Mesenteric fat pad (tissue), 1 donor: Measurements from ENCODE around the gene NRP2. TPM values are rescaled to one million over a fixed set of nuclear protein-coding genes. Genes with fewer than 3 reads are reported as not detected.

Experiments used
- DNase-seq: peaks from one replicate; pipeline ENCODE4 v3.0.0-alpha.2; 2020; ENCODE audit warnings: low spot score
- total RNA-seq: library from RNA; stranded (reverse); fragmentation: NEBNext Ultra II Directional; extraction: Animal tissue kit (Norgen Biotek cat#: 25700); gene quantifications from one replicate; pipeline ENCODE4 v1.2.1, GENCODE V29; 2021
- donor health status: DM: yes; HTN: yes; CAD: no.

NRP2 gene
- total RNA-seq, 1 donor from 2014 or later: 66.7 TPM

DNA sequence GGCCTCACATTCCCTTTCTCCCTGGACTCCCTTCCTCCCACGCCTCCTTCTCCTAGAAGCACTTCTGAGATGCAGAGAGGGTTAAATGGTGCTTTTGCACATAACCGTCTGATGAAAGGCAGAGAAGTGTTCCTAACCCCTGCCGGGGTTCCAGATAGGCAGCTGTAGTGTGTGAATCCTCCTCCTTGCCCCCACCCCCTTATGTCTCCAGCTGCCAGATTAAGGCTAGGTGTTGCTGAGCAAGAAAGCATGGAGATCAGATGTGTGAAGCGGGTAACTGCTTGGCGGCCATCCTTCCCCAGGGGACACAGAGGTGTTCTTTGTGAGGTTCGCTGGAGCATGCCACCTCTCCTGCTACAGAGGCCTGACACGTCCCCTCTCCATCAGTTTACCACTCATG, 88.3 kb downstream of the NRP2 start:
- no peak for DNase-seq

DNA sequence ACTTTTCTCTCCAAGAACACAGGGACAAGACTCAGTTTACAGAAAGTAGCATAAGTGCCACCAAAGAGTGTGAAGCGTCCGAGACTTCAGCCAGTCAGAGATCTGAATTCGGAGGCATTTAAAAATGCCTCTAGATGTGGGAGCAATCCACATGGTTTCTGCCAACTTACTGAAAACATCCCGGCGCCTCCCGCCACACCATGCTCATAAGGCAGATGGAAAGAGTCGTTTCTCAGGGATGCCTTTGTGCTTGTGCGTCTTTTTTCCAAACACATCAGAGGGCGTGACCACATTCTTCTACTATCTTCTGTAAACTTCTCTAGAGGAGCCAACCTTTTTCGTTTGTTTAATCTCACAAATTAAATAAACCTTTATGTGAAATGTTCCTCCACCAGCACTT, 88.7 kb downstream of the NRP2 start:
- no peak for DNase-seq

DNA sequence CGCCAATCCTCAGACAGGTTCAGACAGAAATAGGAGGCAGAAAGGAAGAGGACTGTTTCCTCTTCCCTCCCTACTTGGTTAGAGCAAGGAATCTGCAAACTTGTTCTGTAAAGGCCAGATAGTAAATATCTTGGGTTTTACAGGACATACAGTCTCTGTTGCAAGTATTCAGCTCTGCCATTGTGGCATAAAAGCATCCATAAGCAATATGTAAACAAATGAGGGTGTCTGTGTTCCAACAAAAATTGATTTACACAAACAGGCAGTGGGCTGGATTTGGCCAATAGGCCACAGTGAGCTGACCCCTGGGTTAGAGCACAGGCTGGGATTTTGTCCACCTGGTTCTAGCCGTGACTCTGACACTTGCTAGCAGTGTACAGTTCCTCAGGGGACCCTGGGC, 89.4 kb downstream of the NRP2 start:
- no peak for DNase-seq

DNA sequence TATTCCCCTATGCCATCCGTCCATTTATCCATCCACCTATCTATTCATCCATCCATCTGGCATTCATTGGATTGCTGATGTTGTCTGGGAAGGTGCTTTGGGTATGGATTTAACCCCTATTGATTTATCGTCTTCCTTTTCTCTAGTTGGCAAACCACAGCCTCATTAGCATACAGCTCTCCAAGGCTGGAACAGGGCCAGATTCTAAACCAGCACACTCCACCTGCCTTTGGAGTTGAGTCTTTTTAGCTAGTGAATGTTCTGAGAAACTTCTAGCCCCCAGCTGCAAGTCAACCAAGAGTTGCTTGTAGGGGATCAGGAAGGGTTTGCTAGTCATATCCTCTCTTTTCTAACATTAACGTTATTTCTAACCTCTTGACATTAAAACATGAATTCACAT, 90.7 kb downstream of the NRP2 start:
- no peak for DNase-seq

DNA sequence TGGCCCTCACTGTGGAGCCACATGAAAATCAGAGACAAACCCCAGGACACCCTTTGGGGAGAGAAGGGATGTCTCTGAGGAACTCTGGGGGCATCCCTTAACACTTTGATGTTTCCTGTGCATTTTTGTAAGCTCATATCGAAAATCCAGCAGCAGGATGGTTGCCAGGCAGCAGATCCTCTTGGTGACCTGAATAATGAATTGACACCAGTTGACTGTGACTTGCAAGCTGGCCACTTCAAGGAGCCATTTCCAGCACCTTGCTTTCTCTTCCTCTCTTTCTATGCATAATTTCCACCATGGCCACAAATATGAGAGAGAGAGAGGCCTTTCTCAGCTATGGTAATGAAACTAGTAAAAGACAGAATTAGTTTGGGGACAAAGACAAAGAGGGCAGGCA, 91.7 kb downstream of the NRP2 start:
- DNase-seq: no peak

DNA sequence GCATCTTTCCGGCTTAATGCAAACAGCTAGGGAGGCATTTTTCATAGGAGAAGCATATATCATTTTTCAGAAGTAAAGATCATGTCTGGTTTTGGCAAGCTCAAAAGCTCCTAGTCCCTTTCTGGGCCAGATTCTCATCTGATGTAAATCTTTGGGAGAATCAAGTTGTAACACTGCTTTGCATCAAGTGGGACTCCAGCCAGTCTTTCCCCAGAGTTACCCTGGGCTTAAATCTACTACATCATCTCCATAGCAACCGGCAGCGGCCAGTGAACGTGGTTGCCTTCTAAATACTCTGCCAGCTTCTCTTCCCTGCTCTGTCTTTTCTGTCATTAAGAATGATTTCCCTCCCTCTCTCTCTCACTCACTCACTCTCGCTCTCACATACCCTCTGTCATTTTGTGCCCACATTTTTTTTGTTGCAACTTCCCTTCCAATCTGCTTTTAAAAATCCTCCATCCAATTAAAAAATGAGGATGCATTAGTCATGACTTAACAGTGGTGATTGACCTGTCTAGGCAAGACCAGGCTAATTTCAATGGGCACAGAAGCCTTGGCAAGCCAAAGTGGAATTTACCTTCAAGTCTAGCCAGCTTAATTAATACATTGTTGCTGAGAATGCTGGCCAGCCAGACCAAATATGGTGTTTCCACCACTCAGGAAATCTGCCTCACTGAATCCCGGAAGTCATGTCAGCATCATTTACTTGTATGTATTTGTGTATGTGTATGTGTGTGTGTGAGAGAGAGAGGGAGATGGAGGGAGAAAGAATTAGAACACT, 93.0 kb downstream of the NRP2 start:
- DNase-seq: no peak

DNA sequence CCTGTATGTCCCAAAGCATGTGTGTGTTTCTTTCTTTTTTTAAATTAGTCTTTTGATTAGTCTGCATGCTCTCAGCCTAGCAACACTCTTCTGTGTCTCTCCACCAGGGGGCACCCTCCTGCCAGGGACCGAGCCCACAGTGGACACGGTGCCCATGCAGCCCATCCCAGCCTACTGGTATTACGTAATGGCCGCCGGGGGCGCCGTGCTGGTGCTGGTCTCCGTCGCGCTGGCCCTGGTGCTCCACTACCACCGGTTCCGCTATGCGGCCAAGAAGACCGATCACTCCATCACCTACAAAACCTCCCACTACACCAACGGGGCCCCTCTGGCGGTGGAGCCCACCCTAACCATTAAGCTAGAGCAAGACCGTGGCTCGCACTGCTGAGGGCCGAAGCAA, 93.8 kb downstream of the NRP2 start:
- DNase-seq: no peak

DNA sequence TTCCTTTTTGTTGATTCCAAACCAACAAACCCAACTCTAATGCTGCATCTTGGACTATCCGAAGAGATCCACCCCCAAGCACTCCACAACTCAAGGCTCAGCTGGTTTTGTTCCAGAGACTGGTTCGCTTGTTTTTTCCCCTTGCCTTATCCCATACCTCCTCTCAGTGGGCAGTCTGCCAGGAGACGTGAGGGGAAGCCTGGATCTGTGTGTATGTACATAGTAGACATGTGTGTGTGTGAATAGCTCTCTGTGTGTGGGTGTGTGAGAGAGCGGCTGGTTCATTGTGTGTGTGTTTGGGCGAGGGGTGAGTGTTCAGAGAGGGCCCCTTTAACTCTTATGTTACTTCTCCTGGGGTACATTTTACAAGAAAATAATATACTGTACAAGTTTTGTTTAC, 94.4 kb downstream of the NRP2 start:
- no peak for DNase-seq

DNA sequence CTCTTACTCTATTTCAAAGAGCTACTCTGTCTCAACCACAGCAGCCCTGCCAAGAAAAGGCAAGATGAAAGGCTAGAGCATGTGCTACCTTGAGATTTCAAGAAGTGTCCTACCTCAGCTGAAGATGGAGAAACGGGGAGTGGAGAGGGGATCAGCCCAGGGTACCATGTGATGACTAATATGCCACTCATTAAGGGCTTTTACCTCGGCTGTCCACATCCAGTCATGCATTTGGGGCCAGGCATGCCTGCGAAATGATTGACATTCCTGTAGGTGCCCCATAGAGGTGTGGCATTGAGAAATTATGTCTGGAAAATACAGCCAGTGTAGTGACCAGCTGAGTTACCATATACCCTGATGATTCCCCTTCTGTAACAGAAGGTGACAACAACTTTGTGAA, 96.1 kb downstream of the NRP2 start:
- DNase-seq: no peak

DNA sequence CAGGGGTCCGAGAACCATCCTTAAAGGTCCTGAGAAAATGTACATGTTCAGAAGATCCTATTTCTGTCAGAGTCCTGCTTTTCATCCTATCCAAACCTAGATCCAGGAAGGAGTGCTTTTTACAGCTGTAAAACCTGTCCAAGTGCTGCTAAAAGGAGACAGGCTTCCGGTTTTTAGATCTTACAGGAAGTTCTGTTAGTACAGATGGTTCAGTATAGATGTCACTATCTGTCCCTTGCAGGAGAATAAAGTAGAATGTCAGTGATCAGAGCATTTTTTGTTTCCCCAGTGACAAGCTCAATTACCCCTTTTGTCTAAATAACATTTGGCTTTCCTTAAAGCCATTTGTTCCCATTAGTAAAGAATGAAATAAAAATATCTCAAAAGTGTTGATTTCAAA, 98.3 kb downstream of the NRP2 start:
- no peak for DNase-seq

DNA sequence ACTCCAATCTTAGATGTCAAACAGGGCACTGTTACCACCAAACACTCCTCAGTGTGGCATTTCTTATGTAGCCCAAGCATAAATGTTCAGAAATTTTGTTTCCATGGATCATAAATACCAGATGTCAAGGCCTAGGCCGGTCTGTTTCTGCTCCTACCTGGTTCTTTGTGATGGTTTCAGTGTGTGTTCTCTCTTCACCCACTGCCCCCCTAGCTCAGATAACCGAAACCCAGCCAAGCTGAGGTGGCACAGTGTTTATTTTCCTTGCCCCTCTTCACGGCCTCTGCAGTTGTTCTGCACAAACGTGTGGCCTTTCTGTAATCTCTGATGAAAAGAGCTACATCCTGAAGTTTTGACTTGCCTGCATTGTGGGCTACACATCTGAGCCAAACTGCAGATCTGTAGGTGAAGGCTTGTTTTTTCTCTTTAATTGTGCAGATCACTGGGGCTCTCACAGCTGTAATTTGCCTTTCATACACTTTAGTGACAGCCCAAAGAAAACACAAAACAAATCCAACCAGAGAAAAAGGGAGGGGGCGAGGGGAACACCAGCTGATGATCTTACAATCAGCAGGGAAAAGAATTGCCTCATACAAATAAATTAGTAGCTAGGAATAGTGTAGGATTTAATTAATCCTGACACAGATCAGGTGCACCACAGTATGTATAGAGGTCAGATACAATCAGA, 99.1 kb downstream of the NRP2 start:
- DNase-seq: no peak

DNA sequence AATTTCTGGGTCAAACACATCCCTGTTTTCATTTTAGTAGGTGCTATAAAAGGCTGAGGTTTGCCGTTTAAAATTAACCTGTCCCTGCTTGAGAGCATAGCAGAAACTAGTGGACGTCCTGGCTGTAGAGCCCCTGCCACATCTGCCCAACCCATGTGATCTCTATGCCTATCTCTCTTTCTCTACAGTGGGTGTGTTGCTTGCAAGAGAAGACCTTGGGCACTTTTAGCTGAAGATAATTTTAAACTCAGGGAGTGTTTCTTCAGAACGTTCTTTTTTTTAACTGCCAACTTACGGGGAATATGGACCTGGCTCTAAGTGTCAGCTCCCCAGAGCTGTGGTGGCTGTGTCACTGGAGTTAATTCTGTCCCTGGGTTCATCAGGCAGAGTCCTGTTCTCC, 100.6 kb downstream of the NRP2 start:
- DNase-seq: no peak

DNA sequence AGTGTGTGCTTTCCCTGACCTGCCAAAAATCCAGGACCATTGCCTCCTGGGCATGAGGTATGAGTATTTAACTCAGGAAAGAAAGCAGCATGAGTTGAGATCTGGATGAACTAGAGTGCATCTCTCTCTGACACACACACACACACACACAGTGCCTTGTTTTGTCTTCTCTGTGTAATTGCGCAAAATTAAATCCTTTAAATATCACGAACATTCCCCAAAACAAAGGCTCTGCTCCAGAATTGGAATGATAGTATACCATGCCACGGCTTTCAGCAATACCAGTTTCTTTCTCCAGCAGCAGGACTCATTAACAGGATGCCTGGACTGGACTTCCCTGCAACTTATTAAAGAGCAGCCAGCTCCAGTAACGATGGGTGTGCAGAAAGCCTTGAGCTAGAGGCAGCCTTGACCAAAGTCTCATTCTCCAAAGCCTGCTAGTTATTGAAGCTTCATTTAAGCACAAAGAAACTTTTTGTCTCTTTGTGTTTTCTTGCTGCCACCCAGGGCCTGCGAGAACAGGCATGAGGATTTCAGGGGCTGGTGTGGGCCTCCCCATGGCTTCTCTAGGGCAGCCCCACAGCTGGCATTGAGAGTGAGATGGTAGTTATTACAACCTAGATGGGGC, 101.7 kb downstream of the NRP2 start:
- no peak for DNase-seq

DNA sequence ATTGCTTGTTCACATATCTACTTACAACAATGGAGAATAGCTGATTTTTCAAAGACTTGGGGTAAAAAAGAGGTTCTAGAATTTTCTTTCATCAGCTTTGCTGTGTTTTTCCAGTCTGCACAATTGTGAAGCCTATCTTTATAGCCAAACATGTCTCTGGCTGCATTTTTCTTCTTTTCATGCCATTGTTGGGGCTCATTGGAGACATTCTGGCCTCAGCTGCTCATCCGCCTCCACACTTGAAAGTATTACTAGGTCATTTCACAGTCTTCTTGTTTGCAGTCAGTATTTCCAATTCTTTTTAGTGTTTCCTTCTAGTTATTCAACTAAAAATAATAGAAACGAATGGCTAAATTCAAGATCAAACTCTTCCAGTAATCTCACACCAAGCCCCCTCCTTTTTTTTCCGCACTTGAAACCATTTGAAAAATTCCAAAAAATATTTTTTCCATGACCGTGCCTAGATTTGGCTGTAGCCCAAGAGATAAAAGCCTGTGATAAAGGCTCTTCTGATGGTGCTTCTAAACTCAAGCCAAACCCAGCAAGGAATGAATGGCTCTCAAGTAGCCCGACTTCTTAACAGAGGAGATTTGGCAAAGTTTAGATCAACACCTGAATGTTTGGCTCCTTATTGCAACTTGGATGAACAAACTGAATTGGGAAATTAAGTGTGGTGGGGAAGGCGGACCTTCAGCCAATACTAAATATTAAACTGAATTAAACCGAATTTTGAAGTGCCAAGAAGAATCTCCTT, 103.4 kb downstream of the NRP2 start:
- no peak for DNase-seq

DNA sequence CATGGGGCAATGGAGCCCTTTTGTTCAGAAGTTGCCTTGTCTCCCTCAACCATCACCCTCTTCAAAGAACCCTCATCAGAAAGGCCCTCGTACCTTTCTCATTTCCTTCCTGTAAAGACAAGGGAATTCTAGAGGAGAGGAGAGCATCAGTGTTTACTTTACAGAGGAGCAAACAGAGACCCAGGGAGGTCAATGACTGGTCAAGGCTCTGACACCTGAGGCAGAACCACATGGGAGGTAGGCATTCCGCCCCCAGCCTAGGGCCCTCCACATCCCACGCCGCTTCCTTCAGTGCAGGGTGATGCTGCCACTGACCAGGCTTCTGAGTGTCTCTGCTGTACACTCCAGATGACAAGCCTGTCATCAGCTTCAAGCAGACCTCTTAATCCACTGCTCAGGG, 104.7 kb downstream of the NRP2 start:
- no peak for DNase-seq

DNA sequence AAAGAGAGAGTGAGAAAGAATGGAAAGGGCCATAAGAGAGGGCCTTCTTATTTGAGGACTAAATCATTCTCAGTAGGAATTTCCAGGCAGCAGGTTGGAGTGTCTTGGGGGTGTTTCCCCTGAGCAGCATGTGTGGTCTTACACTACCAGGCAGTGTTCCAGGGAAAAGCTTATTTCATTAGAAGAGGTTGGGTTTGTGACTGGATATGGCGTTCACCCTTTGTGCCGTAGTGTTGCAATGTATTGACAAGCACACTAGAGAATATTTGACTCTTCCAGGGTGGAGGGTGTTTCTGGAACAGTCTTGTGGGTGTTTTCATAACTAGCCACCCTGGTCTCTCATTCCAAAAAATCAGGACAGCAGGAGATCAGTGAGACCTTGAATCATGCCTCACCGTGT, 105.5 kb downstream of the NRP2 start:
- DNase-seq: no peak

DNA sequence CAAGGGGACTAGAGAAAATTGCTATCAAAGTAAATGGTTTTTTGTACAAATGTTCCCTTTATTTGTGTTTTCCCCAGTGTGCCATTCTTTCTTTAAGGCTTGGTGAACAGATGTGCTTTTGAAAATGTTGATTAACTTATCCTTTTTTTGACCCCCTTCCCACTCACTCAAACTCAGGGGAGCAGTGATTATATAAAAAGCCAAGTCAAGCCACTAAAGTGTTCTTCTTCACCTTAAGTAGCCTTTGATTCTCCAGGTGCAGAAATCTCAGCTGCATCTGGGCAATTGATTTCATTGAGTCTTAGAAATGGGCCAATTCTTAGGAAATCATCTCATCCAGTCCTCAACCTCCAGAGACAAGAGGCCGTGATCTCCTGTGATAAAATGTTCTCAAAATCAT, 107.6 kb downstream of the NRP2 start:
- no peak for DNase-seq

DNA sequence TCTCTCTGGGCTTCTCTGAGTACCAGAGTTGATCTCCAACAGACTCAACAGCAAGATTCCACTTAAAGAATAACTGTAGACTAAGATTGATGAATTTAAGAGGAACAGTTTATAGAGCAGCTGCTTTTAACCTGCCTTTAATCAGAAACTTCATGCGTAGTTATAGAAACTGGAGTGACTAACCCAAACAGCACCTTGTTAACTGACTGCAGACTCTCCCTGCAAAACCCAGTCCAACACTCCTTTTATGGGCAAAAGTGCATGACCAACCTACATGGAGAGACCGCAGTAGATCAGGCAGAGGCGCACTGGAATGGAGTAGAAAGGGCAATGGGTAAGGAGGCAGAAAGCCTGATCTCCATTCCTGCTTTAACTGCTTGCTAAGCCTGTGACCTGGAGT, 110.6 kb downstream of the NRP2 start:
- no peak for DNase-seq

DNA sequence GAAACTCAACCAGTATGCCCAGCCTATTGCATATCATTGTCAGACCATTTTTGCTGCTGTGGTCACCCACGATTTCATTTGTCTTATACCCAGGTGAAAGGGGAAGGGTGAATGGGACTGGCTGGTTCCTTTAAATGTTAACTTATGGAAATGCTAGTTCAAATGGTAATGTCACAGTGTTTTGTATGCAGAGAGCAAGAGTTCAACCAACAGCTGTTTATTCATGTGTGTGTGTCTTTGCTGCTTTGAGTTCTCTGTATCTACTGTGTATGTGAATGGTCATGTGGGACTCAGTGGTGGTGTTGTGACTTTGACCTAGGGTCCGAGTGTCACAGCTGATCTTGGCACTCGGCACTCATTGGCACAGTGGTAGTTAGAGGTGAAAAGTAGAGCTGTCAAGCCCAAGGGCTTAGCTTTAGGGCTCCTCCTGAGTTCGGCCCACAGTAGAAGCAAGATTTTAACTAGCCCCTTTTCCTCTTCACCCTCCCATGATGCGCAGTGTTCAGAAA, 114.6 kb downstream of the NRP2 start:
- DNase-seq: no peak

DNA sequence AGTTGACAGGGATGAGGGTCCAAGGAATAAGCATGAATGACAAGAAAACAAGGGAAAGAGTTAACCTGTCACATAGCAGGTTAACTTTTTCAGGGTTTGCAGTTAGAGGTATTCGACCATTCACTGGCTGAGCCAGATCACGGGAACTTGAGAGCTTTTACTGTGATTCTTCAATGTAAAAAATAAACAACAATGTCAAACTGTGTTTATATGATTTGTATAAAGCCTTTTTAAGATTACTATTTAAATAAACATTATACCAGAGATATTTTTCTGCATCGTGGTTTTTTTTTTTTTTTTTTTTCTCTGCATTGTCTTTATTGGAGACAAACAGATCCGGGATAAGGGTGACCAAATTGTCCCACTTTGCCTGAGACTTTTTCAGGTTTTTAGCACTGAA, 115.6 kb downstream of the NRP2 start:
- DNase-seq: no peak

DNA sequence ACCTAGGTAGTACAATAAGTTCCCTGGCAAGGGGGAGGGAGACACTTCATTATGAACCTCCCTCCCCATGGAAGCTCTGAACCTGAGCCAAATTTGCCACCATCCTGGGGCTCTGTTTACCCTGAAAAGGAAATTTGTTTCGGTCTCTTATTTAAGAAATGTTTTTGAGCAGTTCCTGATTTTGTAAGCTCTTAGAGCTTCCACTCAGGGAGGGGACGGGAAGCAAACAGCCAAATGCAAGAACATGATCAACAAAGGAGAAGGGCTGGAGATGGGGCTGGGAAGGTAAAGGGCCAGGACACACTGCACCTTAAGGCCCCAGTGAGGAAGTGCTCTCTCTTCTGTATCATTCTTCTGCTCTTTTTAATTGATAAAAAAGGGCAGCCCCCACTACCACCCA, 117.9 kb downstream of the NRP2 start:
- DNase-seq: no peak

DNA sequence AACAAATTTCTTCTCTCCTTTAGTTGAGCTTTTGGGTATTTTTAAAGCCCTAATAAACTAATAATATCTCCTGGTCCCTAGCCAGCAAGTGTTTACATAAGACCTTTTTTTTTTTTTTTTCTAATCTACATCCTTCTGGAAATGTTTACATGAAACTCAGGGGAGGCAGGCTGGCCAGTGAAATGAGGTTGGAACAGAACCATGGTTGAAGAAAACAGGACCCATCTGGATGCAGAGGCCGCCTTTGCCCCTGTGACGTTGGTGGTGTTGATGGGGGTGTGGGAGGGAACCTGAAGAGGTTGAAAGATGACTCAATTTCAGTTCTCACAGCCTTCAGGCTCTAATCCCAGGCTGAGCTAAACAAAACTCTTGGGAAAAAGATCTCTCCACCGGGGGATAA, 118.5 kb downstream of the NRP2 start:
- no peak for DNase-seq
